HCT116 (cell line): ENCODE data around the gene MDM2. TPM values are rescaled to one million over a fixed set of nuclear protein-coding genes. Genes with fewer than 3 reads are reported as not detected.

Experiments used
- ATAC-seq: fragments of 200-7000 bp; cut with Tn5 transposase; 2 replicates; pipeline ENCODE4 v1.9.1; 2020; ENCODE audit warnings: mild to moderate bottlenecking, moderate library complexity
- BruUV-seq: library from RNA; stranded (reverse); fragments of 400-500 nt; replicated peaks from 2 replicates; lab custom pipeline; 2021; lab: Mats Ljungman, UMichigan
- CTCF ChIA-PET: fragments of 300-600 bp; sonication (Branson Sonifier 250); formaldehyde crosslinking; loops from one replicate; lab custom pipeline; 2021; ENCODE audit warnings: antibody characterized with exemption; lab: Charles Lee
- POLR2A ChIA-PET: fragments of 300-600, 350-600 bp; sonication (Branson Sonifier 250); formaldehyde crosslinking; loops from one replicate; lab custom pipeline; 2021; ENCODE audit warnings: antibody characterized with exemption; lab: Charles Lee
- RAD21 ChIA-PET, 2 experiments: fragments of 300-600 bp; sonication (Branson Sonifier 250); formaldehyde crosslinking; loops; one replicate each; lab custom pipeline; 2023; ENCODE audit warnings: low total read pairs in 2 of 2; ENCODE audit not compliant: uncharacterized antibody in 2 of 2, unreplicated experiment in 2 of 2, low non-redundant PET in 1 of 2; lab: Charles Lee
- DNase-seq: peaks from one replicate; pipeline ENCODE4 v3.0.0-alpha.2; 2010; ENCODE audit warnings: low read depth, low spot score
- H2AFZ ChIP-seq: fragments of 200-600 bp; shearing (Covaris generic), sonication (generic); 2 replicates; pipeline ENCODE4 v1.6.1; 2017; ENCODE audit warnings: low read depth, mixed run types, mixed read lengths, antibody characterized with exemption, low read length; ENCODE audit not compliant: poor library complexity, severe bottlenecking
- H3K27ac ChIP-seq: 2 replicates; pipeline ENCODE4 v1.5.1; 2012; ENCODE audit warnings: low read depth, low read length
- H3K27me3 ChIP-seq: fragments of 200-600 bp; sonication (generic); 2 replicates; pipeline ENCODE4 v1.6.1; 2016; ENCODE audit warnings: mixed run types, low read length, mixed read lengths; ENCODE audit not compliant: insufficient read depth
- H3K36me3 ChIP-seq, 2 experiments: fragments of 200-500 bp in 1 of 2; fragments of 200-600 bp in 1 of 2; sonication (Bioruptor generic) in 1 of 2; sonication (generic) in 1 of 2; 2 replicates each; pipeline versions ENCODE4 v1.5.1 to v1.6.1; 2014 to 2016; ENCODE audit warnings: low read length in 2 of 2, inconsistent platforms in 1 of 2, mixed read lengths in 1 of 2, mixed run types in 1 of 2; ENCODE audit not compliant: insufficient read depth in 2 of 2, control insufficient read depth in 1 of 2
- H3K4me1 ChIP-seq, 2 experiments: fragments of 200-600 bp in 1 of 2; sonication (generic) in 1 of 2; 2 replicates each; pipeline versions ENCODE4 v1.5.1 to v1.6.1; 2012 to 2017; ENCODE audit warnings: low read length in 2 of 2, inconsistent platforms in 1 of 2, mild to moderate bottlenecking in 1 of 2, mixed read lengths in 1 of 2, mixed run types in 1 of 2, moderate library complexity in 1 of 2; ENCODE audit not compliant: insufficient read depth in 2 of 2, control insufficient read depth in 1 of 2
- H3K4me2 ChIP-seq: fragments of 200-600 bp; sonication (generic); 2 replicates; pipeline ENCODE4 v1.6.1; 2017; ENCODE audit warnings: mixed run types, low read length, mixed read lengths
- H3K4me3 ChIP-seq, 2 experiments: fragments of 200-600 bp in 1 of 2; sonication (generic) in 1 of 2; replicated peaks in 1 of 2; 2 replicates each; pipeline ENCODE4 v1.5.1; 2011 to 2016; ENCODE audit warnings: low read length in 2 of 2, control low read depth in 1 of 2, low read depth in 1 of 2, mild to moderate bottlenecking in 1 of 2, mixed read lengths in 1 of 2, mixed run types in 1 of 2
- H3K79me2 ChIP-seq: fragments of 200-600 bp; sonication (generic); 2 replicates; pipeline ENCODE4 v1.6.1; 2017; ENCODE audit warnings: mild to moderate bottlenecking, mixed run types, low read length, moderate library complexity, mixed read lengths; ENCODE audit not compliant: insufficient read depth
- H3K9ac ChIP-seq: fragments of 200-600 bp; sonication (generic); 2 replicates; pipeline ENCODE4 v1.6.1; 2016; ENCODE audit warnings: low read length, mixed read lengths
- H3K9me2 ChIP-seq: fragments of 200-600 bp; sonication (generic), shearing (Covaris generic); 2 replicates; pipeline ENCODE4 v1.6.1; 2017; ENCODE audit warnings: mixed run types, mild to moderate bottlenecking, moderate library complexity; ENCODE audit not compliant: insufficient read depth
- H3K9me3 ChIP-seq, 2 experiments: fragments of 200-500 bp in 1 of 2; fragments of 200-600 bp in 1 of 2; sonication (Bioruptor generic) in 1 of 2; sonication (generic) in 1 of 2; 2 replicates each; pipeline ENCODE4 v1.6.1; 2014 to 2017; ENCODE audit warnings: low read length in 2 of 2, mixed read lengths in 2 of 2, inconsistent platforms in 1 of 2, low read depth in 1 of 2, mild to moderate bottlenecking in 1 of 2, mixed run types in 1 of 2, moderate library complexity in 1 of 2; ENCODE audit not compliant: control insufficient read depth in 1 of 2, insufficient read depth in 1 of 2
- H4K20me1 ChIP-seq: fragments of 200-600 bp; sonication (generic), shearing (Covaris generic); 2 replicates; pipeline ENCODE4 v1.6.1; 2017; ENCODE audit warnings: mixed run types, mild to moderate bottlenecking, moderate library complexity; ENCODE audit not compliant: insufficient read depth
- ATF3 ChIP-seq: IDR thresholded peaks from 2 replicates; pipeline ENCODE4 v1.6.1; 2012
- CBX3 ChIP-seq: IDR thresholded peaks from 2 replicates; pipeline ENCODE4 v1.6.1; 2012; ENCODE audit warnings: low read depth
- CEBPB ChIP-seq: IDR thresholded peaks from 2 replicates; pipeline ENCODE4 v1.6.1; 2012; ENCODE audit warnings: low read depth
- EZH2 ChIP-seq: fragments of 200-600 bp; sonication (generic); IDR thresholded peaks from 2 replicates; pipeline ENCODE4 v1.6.1; 2017; ENCODE audit warnings: antibody characterized with exemption, mixed run types
- EZH2phosphoT487 ChIP-seq: fragments of 200-600 bp; IDR thresholded peaks from 2 replicates; pipeline ENCODE4 v1.6.1; 2018; ENCODE audit warnings: antibody characterized with exemption, borderline replicate concordance
- FOSL1 ChIP-seq: IDR thresholded peaks from 2 replicates; pipeline ENCODE4 v1.6.1; 2012; ENCODE audit warnings: low read depth
- JUND ChIP-seq: IDR thresholded peaks from 2 replicates; pipeline ENCODE4 v1.6.1; 2012
- MAX ChIP-seq: IDR thresholded peaks from 2 replicates; pipeline ENCODE4 v1.6.1; 2012
- POLR2A ChIP-seq: IDR thresholded peaks from 2 replicates; pipeline ENCODE4 v1.7.0; 2011; ENCODE audit warnings: borderline replicate concordance; ENCODE audit not compliant: insufficient read depth, insufficient read length; ENCODE audit errors: extremely low read depth
- POLR2AphosphoS5 ChIP-seq: IDR thresholded peaks from 2 replicates; pipeline ENCODE4 v1.6.1; 2011; ENCODE audit warnings: mild to moderate bottlenecking, low read depth, low read length, moderate library complexity
- RAD21 ChIP-seq: IDR thresholded peaks from 2 replicates; pipeline ENCODE4 v1.6.1; 2012; ENCODE audit warnings: low read depth, mild to moderate bottlenecking
- REST ChIP-seq: IDR thresholded peaks from 2 replicates; pipeline ENCODE4 v1.6.1; 2012; ENCODE audit warnings: low read depth
- SP1 ChIP-seq: IDR thresholded peaks from 2 replicates; pipeline ENCODE4 v1.6.1; 2012; ENCODE audit warnings: low read depth
- SRF ChIP-seq: IDR thresholded peaks from 2 replicates; pipeline ENCODE4 v1.6.1; 2012; ENCODE audit warnings: low read depth
- TCF7L2 ChIP-seq: IDR thresholded peaks from 2 replicates; pipeline ENCODE4 v1.7.0; 2011; ENCODE audit warnings: borderline replicate concordance, inconsistent platforms; ENCODE audit not compliant: insufficient read depth, insufficient read length; ENCODE audit errors: extremely low read depth
- YY1 ChIP-seq: IDR thresholded peaks from 2 replicates; pipeline ENCODE4 v1.6.1; 2011; ENCODE audit warnings: low read length, low read depth, moderate library complexity, mild to moderate bottlenecking; ENCODE audit not compliant: insufficient replicate concordance; ENCODE audit errors: extremely low read depth
- ZBTB33 ChIP-seq: IDR thresholded peaks from 2 replicates; pipeline ENCODE4 v1.6.1; 2011; ENCODE audit warnings: mild to moderate bottlenecking, low read length, moderate library complexity; ENCODE audit not compliant: insufficient replicate concordance; ENCODE audit errors: extremely low read depth
- ZFX ChIP-seq: fragments of 450-650 bp; IDR thresholded peaks from 2 replicates; pipeline ENCODE4 v1.6.1; 2017
- ZNF274 ChIP-seq: fragments of 200-500 bp; sonication (Bioruptor generic); IDR thresholded peaks from 2 replicates; pipeline ENCODE4 v1.6.1; 2014; ENCODE audit warnings: mild to moderate bottlenecking, low read depth, low read length, inconsistent platforms
- intact Hi-C: fragments of 100-400 bp; cut with micrococcal nuclease; formaldehyde crosslinking; loops from 2 replicates; pipeline ENCODE4 v1.10.0; 2022
- total RNA-seq: library from RNA; stranded (reverse); gene quantifications from one replicate; pipeline ENCODE4 v1.2.1, GENCODE V29; 2021; ENCODE audit not compliant: unreplicated experiment

MDM2 gene
- total RNA-seq, 1 experiment from 2014 or later: 170 TPM

GRCh38 chr12:68785823-68786222 lies 22.2 kb upstream of the MDM2 start:
- Histone ChIP-seq H3K36me3 (no peaks in the 10 kb centered on the region), H3K9ac (no peak overlapping the region), H3K27me3 (no peaks in the 10 kb centered on the region), H3K4me2 (no peak overlapping the region), H3K79me2 (no peaks in the 10 kb centered on the region), H3K27ac (no peak overlapping the region), H3K9me2 (no peaks in the 10 kb centered on the region), H2AFZ (no peak overlapping the region), H3K9me3 (no peaks in the 10 kb centered on the region), H3K4me3 (no peak overlapping the region), H4K20me1 (no peaks in the 10 kb centered on the region), H3K4me1 (peaks cover 8 to 12% of the 10 kb centered on the region in 2 experiments)
- no peak for ATAC-seq
- ChIA-PET POLR2A (no interaction called here), CTCF (no interaction called here), RAD21 (no interaction called here)
- intact Hi-C loops: no loop called here
- TF ChIP-seq SP1: no peak
- TF ChIP-seq RAD21: no peak
- TF ChIP-seq FOSL1: no peak
- no peak for TF ChIP-seq ATF3
- TF ChIP-seq ZNF274: no peak
- no peak for TF ChIP-seq CEBPB
- TF ChIP-seq POLR2AphosphoS5: no peak
- TF ChIP-seq REST: no peak
- no peak for TF ChIP-seq ZFX
- no peak for TF ChIP-seq SRF
- no peak for TF ChIP-seq CBX3
- no peak for TF ChIP-seq MAX
- TF ChIP-seq JUND: no peak
- TF ChIP-seq POLR2A: no peak
- no peak for TF ChIP-seq ZBTB33
- TF ChIP-seq TCF7L2: no peak
- no peak for TF ChIP-seq EZH2
- TF ChIP-seq EZH2phosphoT487: no peak
- no peak for TF ChIP-seq YY1
- BruUV-seq: no TSS peak
- no peak for DNase-seq
